ENCODE measurements around the gene KNSTRN. TPM values are rescaled to one million over a fixed set of nuclear protein-coding genes. Genes with fewer than 3 reads are reported as not detected.

KNSTRN gene
- total RNA-seq, 1 donor from 2014 or later: 74.7 TPM

- no peaks in the 10 kb centered on the region for H3K9me3 Mint-ChIP-seq
- no peak for DNase-seq (ENCODE audit: low read depth, low spot score)
- peaks cover 34% of the 10 kb centered on the region for H3K4me1 Mint-ChIP-seq
- H3K4me3 Mint-ChIP-seq: no peak overlapping the region
- no peaks in the 10 kb centered on the region for H3K27me3 Mint-ChIP-seq (ENCODE audit: low read depth)
- no peak overlapping the region for H3K27ac Mint-ChIP-seq (ENCODE audit: unreplicated experiment)
- no peak for TF ChIP-seq CTCF (conservative IDR thresholded peaks at IDR 0.05)
- no peaks in the 10 kb centered on the region for H3K36me3 Mint-ChIP-seq (ENCODE audit: low read depth)
These were observed 28.8 kb upstream of the KNSTRN start for GRCh38 chr15:40353697-40354096.

GRCh38 chr15:40354408-40355171, 27.9 kb upstream of the KNSTRN start:
- no peak overlapping the region for H3K4me3 Mint-ChIP-seq
- H3K36me3 Mint-ChIP-seq (ENCODE audit: low read depth): no peaks in the 10 kb centered on the region
- no peak for DNase-seq (ENCODE audit: low read depth, low spot score)
- peak; percentile 49 for TF ChIP-seq CTCF (conservative IDR thresholded peaks at IDR 0.05)
- no peaks in the 10 kb centered on the region for H3K9me3 Mint-ChIP-seq
- no peak overlapping the region for H3K27ac Mint-ChIP-seq (ENCODE audit: unreplicated experiment)
- H3K4me1 Mint-ChIP-seq: peaks cover 28% of the 10 kb centered on the region
- peaks cover 5% of the 10 kb centered on the region for H3K27me3 Mint-ChIP-seq (ENCODE audit: low read depth)

- Mint-ChIP-seq H3K36me3 (ENCODE audit: low read depth) (no peaks in the 10 kb centered on the region), H3K27me3 (ENCODE audit: low read depth) (peaks cover 14% of the 10 kb centered on the region), H3K27ac (ENCODE audit: unreplicated experiment) (no peak overlapping the region), H3K4me3 (peak overlapping the region; percentile 60), H3K9me3 (no peaks in the 10 kb centered on the region), H3K4me1 (peaks cover 28% of the 10 kb centered on the region)
- DNase-seq (ENCODE audit: low read depth, low spot score): no peak
- TF ChIP-seq CTCF (conservative IDR thresholded peaks at IDR 0.05): no peak
These were observed 26.4 kb upstream of the KNSTRN start for GRCh38 chr15:40355976-40356585.

GRCh38 chr15:40357246-40357645, 25.3 kb upstream of the KNSTRN start:
- DNase-seq (ENCODE audit: low read depth, low spot score): no peak
- Mint-ChIP-seq H3K27ac (ENCODE audit: unreplicated experiment) (no peak overlapping the region), H3K36me3 (ENCODE audit: low read depth) (no peaks in the 10 kb centered on the region), H3K9me3 (no peaks in the 10 kb centered on the region), H3K4me1 (peaks cover 28% of the 10 kb centered on the region), H3K27me3 (ENCODE audit: low read depth) (peaks cover 25% of the 10 kb centered on the region), H3K4me3 (peak overlapping the region; percentile 81)
- TF ChIP-seq CTCF (conservative IDR thresholded peaks at IDR 0.05): no peak

- Mint-ChIP-seq H3K27me3 (ENCODE audit: low read depth) (peaks cover 26% of the 10 kb centered on the region), H3K4me3 (peak within 1 kb of the TSS; percentile 84), H3K27ac (ENCODE audit: unreplicated experiment) (no peak within 1 kb of the TSS), H3K36me3 (ENCODE audit: low read depth) (no peaks in the 10 kb centered on the region), H3K9me3 (no peaks in the 10 kb centered on the region), H3K4me1 (peaks cover 28% of the 10 kb centered on the region)
- DNase-seq (ENCODE audit: low read depth, low spot score): peak; percentile 92
- no peak for TF ChIP-seq CTCF (conservative IDR thresholded peaks at IDR 0.05)
These were observed 24.6 kb upstream of the KNSTRN start, which contains the start of gene DISP2 for GRCh38 chr15:40357723-40358470. Gene DISP2, plus strand, starts transcription at chr15:40358219. Its CDS starts 103 bp downstream, at chr15:40358322.

Data from neural crest cell (in vitro differentiated cells).